SK-N-SH treated with all-trans-retinoic acid at 6 μM for 48 hours (cell line): ENCODE measurements around the gene CTSE.

Source experiments
- ESRRG ChIP-seq: fragments of 250-450 bp; sonication (Bioruptor Pico); IDR thresholded peaks from 2 replicates; pipeline ENCODE4 v1.6.1; 2021; ENCODE audit warnings: mild to moderate bottlenecking
- GLIS3 ChIP-seq: fragments of 250-450 bp; sonication (Bioruptor Pico); IDR thresholded peaks from 2 replicates; pipeline ENCODE4 v1.5.0; 2020; ENCODE audit warnings: mild to moderate bottlenecking, moderate library complexity
- ZC3H10 ChIP-seq: fragments of 250-450 bp; sonication (Bioruptor Pico); IDR thresholded peaks from 2 replicates; pipeline ENCODE4 v1.5.1; 2021; ENCODE audit warnings: mild to moderate bottlenecking, moderate library complexity
- ZFP30 ChIP-seq: fragments of 450-650 bp; formaldehyde crosslinking; IDR thresholded peaks from 2 replicates; pipeline ENCODE4 v1.5.0; 2022; ENCODE audit warnings: mild to moderate bottlenecking, moderate library complexity
- ZNF70 ChIP-seq: fragments of 450-650 bp; formaldehyde crosslinking; IDR thresholded peaks from 2 replicates; pipeline ENCODE4 v1.5.0; 2020; ENCODE audit warnings: mild to moderate bottlenecking, moderate library complexity
- ZNF8 ChIP-seq: fragments of 450-650 bp; formaldehyde crosslinking; IDR thresholded peaks from 2 replicates; pipeline ENCODE4 v1.5.0; 2020; ENCODE audit warnings: mild to moderate bottlenecking, moderate library complexity
- TF ChIP-seq, protein P1 (sequence below): fragments of 250-450 bp; sonication (Bioruptor Pico); IDR thresholded peaks from 2 replicates; pipeline ENCODE4 v1.8.0; 2020; ENCODE audit warnings: mild to moderate bottlenecking, moderate library complexity, borderline replicate concordance

DNA sequence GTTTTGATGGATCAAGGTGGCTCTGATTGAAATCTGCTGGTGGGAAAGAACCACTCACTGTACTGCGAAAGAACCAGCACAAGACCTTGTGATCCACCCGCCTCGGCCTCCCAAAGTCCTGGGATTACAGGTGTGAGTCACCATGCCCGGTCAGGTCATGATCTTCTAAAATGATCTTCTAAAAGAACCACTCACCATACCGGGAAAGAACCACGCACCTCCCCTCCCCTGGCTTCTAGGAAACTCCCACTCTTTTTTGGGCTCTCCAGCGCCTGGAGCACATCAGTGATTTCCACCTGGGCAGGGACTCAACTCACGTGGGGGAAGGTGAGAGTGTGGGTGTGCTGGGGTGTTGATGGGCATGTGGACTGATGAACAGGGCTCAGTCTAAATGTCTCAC lies 12.6 kb downstream of the CTSE start:
- TF ChIP-seq ESRRG (CRISPR knock-in tag) = no peak
- TF ChIP-seq GLIS3 = no peak
- TF ChIP-seq ZNF8 = no peak
- TF ChIP-seq, protein P1, sequence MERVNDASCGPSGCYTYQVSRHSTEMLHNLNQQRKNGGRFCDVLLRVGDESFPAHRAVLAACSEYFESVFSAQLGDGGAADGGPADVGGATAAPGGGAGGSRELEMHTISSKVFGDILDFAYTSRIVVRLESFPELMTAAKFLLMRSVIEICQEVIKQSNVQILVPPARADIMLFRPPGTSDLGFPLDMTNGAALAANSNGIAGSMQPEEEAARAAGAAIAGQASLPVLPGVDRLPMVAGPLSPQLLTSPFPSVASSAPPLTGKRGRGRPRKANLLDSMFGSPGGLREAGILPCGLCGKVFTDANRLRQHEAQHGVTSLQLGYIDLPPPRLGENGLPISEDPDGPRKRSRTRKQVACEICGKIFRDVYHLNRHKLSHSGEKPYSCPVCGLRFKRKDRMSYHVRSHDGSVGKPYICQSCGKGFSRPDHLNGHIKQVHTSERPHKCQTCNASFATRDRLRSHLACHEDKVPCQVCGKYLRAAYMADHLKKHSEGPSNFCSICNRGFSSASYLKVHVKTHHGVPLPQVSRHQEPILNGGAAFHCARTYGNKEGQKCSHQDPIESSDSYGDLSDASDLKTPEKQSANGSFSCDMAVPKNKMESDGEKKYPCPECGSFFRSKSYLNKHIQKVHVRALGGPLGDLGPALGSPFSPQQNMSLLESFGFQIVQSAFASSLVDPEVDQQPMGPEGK = no peak
- TF ChIP-seq ZFP30 (CRISPR knock-in tag) = no peak
- TF ChIP-seq ZC3H10 (CRISPR knock-in tag) = no peak
- TF ChIP-seq ZNF70 = no peak
